Measurements from ENCODE around the gene DLGAP1.

Gene DLGAP1

DNA sequence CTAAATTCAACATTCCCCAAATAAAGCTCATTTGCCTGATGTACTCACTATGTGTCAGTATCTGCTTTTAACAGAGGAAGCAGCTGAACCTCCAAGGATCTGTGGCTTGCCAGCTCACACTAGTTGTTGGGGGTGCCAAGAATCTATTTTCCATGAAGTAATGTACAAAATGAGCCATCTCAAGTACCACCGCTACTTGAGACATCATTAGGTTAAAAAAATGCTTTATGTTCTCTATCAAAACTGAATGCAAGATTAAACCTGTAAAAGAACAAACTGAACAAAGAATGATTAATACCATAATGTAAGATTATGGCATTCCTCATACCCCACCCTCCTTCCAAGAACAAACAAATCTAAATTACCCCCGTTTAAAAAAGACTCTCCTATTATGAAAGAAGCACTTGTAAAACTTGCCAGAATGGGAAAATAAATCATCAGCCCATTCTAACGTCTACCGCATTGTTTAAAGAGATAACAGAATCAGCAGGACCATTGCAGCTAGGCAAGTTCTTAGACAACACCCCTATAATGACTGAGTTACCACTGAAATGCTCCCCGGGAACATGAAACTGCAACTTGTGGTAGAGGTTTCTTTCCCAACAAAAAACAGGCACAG lies 471.6 kb downstream of the DLGAP1 start:
- DNase-seq, result no peak

GRCh38 chr18:3982541-3982940 lies 472.6 kb downstream of the DLGAP1 start:
- DNase-seq, result no peak

- DNase-seq, result no peak
Observed at GRCh38 chr18:3979024-3979423, 476.1 kb downstream of the DLGAP1 start.

DNA sequence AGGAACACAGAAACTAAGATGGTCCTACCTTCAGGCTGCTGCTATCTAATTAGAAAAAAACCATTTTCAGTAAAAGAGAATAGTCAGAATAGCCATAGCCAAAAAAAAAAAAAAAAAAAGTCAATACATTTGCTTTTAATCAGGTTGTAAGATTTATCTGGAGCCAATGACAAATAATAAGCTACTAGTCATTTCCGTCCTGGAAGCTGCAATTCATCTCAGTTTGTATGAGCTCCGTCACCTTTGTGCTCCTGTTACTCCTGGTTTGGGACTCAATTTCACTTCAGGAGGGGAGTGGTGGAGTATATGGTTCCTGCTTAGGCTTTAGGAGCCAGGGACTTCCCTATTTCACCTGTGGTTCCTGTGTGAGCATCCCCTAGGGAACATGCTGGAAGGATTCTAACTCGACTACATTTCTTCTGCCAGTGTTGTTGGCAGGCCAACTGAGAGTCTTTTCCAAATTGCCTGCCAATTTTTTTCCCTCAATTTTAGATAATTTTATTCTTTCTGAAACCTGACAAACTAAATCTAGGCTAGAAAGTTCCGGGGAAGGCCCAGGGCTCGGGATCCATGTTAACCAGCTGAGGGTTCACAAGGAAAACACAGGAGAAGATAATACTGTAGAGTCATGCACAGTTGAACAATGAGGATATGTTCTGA lies 481.8 kb downstream of the DLGAP1 start:
- no peak for DNase-seq

DNA sequence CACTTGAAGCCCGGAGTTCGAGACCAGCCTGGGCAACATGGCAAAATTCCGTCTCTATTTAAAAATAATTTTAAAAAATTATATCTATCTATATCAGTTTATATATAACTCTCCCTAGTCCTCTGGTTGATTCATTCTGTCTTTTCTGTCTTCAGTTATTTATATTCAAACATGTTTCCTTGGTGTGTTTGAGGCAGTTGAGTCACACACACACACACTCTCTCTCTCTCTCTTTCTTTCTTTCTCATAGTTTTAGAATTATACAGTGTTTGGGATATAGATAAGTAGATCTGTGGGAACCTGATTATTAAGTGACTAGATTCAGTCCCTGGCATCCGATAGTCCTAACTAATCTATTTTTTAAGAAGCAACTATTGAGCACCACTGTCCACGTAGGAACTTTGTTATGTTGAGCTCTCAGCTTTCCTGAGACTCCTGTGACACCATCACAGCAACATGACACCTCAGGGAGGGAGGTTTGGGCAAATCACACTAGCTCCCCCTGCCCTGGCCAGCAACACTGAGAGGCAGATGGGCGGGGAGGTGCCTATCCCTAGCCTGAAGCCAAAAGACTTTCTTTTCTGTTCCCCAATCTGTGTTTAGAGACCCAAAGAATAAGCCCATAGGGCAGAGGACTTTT lies 482.7 kb downstream of the DLGAP1 start:
- no peak for DNase-seq

GRCh38 chr18:3970929-3971328 lies 484.2 kb downstream of the DLGAP1 start:
- no peak for DNase-seq

DNA sequence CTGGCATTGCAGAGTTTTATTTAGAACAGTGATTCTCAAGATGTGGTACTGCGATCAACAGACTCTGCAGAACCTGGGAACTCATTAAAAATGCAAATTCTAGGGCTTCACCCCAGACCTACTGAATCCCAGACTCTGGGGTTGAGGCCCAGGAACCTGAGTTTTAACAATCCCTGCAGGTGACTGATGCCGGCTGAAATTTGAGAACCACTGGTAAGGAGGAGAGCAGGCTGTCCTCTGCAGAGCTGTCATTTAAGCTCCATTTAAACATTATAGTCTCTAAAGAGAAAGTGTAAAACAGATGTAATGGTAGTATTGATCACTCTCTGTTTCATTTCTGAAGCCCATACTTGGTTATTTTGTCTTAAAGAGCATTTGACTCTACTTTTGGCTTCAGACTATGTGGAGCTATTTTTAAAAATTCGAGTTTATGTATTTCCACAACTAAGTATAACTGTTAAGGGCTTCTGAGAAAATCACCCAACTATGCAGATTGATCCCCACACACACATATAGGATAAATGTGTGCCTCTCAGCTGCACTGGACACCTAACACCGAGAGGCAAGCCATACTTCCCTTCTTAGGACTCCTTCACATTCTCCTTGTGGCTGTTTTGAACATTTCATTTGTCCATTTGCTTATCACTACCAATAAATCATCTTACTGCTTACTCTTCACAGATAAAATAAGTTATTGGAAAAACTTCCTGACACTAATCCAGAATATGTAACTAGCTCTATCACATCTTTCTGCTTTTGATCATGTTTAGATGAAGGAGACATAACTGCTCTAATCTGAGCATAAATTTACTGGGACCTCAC lies 487.5 kb downstream of the DLGAP1 start:
- peak; percentile 11 for DNase-seq

- DNase-seq, result peak; percentile 41
Observed at GRCh38 chr18:3966642-3967358, 488.3 kb downstream of the DLGAP1 start.

DNA sequence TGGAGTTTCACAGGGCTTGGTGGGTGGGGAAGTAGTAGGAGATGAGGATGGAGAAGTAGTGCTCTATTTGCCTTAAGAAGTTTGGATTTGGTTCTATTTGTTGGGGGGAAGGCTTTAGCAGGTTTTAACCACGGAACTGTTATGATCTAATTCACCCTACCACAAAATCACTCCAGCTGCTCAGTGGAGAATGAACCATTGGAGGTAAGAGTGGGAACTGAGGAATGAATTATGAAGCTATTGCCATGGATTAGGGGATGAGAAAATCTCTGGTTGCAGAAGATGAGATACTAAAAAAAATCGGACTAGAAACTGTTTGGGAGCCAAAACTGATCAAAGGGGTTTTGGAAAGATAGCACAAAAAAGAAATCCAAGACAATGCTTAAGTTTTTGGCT lies 488.9 kb downstream of the DLGAP1 start:
- no peak for DNase-seq

DNA sequence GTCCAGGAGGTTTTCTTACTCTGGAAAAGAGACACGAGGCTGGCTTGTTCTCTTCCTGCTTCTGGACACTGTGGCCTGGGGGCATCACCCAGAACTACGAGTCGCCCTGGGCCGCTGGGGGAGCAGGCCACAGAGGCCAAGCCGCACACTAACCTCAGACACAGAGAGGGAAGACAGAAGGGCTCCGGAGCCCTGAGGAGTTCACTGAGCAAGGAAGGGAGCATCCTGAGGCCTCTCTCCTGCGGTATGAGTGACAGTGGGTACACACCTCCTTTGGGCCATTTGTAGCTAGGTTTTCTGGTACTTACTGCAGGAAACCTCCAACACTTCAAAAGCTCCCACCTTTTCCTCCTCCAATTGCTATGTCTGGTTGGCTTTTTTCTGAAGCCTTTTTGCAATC lies 494.1 kb downstream of the DLGAP1 start:
- DNase-seq, result no peak

GRCh38 chr18:3960142-3960541 lies 495.0 kb downstream of the DLGAP1 start:
- DNase-seq, result no peak

DNA sequence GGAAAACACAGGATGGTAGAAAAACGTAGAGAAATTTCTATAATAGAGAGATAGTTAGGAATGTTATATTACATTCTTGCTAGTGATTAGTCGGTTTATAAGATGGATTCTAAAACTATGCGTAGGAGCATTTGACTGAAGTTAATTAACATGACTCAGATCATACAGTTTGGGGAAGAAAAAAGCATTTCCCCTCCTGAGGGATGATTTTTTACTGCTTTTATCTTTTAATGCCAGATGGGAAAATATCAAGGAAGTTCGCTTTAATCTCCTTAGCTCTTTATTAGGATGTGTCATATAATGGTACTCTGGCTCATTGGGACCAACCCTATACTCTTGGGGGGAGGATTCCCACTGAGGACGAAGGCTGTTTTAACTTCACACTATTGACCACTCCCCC lies 503.1 kb downstream of the DLGAP1 start:
- no peak for DNase-seq

DNA sequence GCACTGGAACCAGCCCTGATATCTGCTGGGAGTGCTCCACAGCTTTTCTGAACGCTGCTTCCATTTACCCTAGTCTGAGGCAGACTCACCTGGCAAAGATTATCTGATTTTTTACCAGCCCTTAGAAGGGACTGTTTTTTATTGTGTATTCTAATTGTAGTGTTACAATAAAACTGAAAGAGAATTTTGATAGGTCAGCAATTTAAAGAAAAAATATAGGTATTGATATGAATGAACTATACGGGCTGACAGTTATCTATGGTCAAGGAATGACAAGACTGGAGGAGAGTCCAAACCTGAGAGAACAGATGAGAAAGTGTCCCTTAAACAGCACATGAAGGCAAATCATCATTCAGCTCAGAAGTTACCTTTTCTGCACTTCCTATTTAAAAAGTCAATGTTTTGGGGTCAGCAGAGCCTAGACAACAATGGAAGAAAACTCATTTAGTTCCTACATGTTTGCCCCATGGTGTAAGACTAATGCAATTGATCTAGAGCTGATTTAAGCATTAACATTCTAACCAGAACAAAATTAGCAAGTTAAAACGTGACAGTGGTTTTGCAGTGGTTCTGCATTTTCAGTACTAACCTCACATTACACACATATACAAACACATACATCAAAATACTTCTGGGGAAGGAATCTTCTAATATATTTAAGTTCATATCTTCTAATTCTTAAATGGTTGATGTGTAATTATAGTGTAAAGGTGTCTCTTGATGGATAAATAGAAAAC lies 504.3 kb downstream of the DLGAP1 start:
- no peak for DNase-seq

GRCh38 chr18:3948958-3949357 lies 506.1 kb downstream of the DLGAP1 start:
- DNase-seq, result no peak

GRCh38 chr18:3947383-3947782 lies 507.7 kb downstream of the DLGAP1 start:
- no peak for DNase-seq

GRCh38 chr18:3935305-3935704 lies 519.8 kb downstream of the DLGAP1 start:
- DNase-seq, result no peak

DNA sequence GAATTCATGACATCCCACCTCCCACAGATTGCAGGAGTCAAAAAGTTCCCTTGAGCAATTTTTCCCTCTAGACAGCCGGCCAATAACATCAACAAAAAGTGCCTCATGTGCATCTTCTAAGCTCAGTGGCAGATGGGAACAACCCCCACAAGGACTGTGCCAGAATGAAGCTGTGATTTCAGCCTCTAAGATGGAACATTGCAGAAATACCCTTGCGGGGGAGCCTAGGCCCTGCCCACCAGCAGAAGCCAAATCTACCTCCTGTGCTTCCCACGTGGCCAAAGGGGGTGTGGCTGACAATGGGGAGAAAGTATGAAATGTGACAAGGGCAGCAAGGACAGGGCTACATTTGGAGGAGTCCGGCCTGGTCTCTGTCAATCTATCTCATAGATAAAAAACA lies 522.8 kb downstream of the DLGAP1 start:
- DNase-seq, result no peak

GRCh38 chr18:3931542-3932112 lies 523.5 kb downstream of the DLGAP1 start:
- no peak for DNase-seq

DNA sequence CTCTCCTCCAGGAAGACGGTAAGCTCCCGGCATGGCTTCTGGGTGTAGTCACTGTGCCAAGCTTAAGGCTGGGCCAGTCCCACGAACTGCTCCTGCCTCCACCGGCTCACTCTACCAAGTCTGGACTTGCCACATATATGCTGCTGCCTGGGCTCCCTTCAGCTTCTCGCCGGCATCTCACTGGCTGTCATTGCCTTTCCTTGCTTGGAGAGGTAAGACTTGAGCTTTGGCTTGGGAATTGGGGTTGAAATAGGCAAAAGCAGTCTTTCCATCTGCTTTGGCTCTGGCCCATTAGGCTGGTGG lies 524.1 kb downstream of the DLGAP1 start:
- DNase-seq, result no peak

DNA sequence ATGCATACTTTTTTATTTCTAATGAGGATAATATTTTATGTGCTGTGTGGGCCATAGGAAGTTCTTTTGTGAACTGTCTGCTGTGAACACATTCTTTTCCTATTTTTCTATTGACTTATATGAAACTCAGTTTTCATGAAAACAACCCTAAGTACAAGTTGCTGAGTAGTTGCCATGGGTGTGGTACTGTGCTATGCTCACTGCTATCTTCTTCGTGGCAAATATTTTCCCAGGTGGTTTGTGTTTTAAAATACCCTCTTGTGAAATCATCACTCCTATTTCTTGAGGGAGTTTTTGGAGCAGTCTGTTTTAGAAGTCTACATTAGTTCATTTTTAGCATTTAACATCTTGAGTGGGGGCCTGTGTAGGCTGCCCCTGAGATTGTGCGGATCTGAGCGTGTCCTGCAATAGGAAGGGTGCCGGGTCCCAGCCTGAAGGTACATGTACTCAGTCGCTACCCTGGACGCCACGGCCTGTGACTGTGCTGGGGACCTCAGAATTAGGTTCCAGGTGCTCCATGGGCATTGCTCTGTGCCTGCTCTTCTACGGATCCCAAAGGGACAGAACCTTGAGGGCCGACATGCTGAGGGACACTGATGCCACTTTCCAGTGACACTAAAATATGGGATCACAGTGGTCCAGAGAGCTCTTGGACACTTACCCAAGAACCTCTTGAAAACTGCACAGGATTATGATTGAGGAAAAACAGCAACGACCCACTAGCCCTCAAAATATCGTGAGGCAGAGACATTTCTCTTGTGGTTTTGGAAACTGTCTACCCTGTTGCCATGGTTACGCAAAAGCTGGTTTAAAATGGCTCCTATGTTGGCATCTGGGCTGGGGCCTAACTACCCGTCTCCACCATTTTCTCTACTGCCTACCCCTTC lies 524.7 kb downstream of the DLGAP1 start:
- no peak for DNase-seq

- DNase-seq, result no peak
Observed at GRCh38 chr18:3924455-3924854, 530.7 kb downstream of the DLGAP1 start.

All from NCI-H510A (cell line).